NCI-H1105 (cell line): ENCODE data around the gene PRDX2.

Experiments used
- DNase-seq: peaks from one replicate; lab custom pipeline; 2025; lab: John Stamatoyannopoulos, UW

PRDX2 gene

GRCh38 chr19:12779162-12779993 lies 22.2 kb downstream of the PRDX2 start:
- peak; percentile 20 for DNase-seq

DNA sequence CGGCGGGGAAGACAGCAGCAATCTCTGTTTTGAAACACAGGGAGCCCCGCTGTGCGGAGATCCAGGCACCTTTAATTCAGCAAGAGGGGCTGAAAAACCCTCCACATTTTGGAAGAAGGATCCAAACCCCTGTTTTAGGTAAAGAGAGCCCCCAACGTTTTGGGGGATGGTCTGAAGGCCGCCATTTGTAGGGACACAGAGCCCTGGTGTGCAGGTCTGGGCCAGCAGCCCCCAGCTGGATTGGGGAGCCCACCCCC lies 22.8 kb downstream of the PRDX2 start:
- DNase-seq = no peak

DNA sequence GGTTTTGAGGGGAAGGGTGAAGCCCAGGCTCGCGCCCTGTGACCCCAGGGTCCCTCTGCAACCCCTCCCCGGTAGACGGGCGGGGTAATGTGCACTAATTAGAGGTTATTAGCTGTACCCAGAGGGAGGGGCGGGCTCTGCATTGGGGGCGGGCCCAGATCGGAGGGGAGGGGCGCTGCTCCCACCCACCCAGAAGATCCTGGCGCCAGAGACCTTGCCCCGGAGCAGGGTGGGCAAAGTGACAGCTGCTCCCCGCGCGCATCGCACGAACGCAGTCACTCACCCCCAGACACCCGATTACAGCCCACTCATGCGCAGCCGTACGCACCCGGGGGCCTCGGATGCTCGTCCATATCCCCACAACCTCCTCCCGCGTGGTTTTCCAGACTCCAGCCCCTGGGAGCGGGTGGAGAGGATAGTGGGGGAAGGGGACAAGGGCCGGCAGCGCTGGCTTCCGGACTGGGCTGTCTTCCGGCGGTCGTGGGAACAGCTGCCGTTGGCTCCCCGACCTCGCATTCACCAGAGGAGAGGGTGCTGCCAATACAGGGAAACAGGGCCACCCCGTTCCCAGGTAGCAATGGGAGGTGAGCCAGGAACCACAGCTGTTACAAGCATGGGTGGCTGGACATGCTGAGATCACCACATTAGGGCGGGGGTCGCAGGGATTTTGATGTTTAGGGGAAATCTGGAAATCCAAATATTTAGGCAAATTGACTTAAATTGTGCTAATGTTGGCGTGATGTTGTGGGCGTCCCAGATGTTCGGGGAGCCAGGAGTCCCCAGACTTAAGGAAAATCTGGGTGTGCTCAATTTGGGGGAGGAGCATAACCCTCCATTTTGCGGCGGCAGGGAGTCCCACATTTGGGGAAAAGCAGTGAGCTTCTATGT lies 23.3 kb downstream of the PRDX2 start:
- DNase-seq = peak; percentile 85

GRCh38 chr19:12777217-12778016 lies 24.2 kb downstream of the PRDX2 start:
- peak; percentile 74 for DNase-seq

GRCh38 chr19:12774588-12775555 lies 26.7 kb downstream of the PRDX2 start, which contains the start of gene HOOK2:
Gene HOOK2, minus strand, starts transcription at chr19:12775552. Its CDS starts 103 bp downstream, at chr19:12775449.
- peak; percentile 95 for DNase-seq

GRCh38 chr19:12773571-12773970 lies 28.0 kb downstream of the PRDX2 start:
- no peak for DNase-seq

DNA sequence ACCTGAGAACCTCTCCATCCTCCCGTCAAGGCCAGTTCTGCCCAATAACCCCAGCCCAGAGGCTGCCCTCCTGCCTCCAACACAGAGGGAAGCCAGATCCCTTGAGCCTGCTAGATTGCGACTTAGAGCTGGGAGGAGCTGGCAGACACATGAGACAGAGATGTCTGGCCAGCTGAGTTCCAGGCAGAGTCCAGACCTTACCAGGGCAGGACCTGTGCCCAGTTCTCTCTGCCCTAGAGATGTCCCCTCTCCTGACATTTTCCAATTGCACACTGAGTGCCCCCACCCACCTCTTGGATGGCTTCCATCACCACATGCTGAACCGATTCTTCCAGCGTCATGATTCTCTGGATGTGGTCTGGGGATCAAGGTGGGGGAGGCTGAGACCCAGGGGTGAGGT lies 29.3 kb downstream of the PRDX2 start:
- no peak for DNase-seq

- no peak for DNase-seq
These were observed 30.7 kb downstream of the PRDX2 start for GRCh38 chr19:12770922-12771321.

- no peak for DNase-seq
These were observed 31.9 kb downstream of the PRDX2 start for GRCh38 chr19:12769689-12770088.

- no peak for DNase-seq
These were observed 33.9 kb downstream of the PRDX2 start for GRCh38 chr19:12767666-12768065.

- no peak for DNase-seq
These were observed 34.5 kb downstream of the PRDX2 start for GRCh38 chr19:12767150-12767549.

- DNase-seq = no peak
These were observed 35.5 kb downstream of the PRDX2 start for GRCh38 chr19:12766051-12766521.

DNA sequence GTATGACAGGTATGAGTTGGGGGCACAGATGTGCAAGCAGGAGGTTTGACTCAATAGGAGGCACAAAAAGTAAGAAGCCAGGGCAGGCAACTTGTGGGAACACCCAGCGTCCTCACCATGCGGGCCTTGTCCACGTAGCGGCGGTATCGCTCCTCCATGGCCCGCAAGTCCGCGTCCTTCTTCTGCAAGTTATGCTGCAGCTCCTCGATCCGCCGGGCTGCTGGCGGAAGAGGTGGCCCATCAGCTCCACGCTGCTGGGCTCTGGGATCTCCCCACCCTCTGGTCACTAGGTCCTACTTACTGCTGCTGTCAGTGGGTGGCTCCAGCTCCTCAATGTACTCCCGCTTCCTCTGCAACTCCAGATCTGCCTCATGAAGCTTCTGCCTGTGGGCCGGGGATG lies 36.9 kb downstream of the PRDX2 start:
- no peak for DNase-seq

DNA sequence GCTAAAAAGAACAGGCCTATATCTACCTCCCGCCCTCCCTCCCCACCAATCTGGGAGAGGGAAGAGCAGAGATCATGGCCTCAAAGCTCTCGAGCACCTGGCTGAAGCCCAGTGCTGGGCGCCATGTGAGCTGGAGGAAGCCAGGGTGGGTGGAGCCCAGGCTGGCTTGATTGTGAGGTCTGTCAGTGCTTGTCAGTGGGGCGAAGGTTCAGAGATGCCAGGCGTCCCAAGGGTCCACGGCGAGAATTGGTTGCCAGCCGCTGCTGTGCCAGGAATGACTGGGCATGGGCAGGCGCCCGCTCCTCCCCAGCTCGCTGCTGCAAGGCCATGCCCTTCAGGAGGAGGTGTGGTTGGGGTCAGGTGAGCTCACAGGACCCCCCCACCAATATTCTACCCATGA lies 38.5 kb downstream of the PRDX2 start:
- DNase-seq = no peak

DNA sequence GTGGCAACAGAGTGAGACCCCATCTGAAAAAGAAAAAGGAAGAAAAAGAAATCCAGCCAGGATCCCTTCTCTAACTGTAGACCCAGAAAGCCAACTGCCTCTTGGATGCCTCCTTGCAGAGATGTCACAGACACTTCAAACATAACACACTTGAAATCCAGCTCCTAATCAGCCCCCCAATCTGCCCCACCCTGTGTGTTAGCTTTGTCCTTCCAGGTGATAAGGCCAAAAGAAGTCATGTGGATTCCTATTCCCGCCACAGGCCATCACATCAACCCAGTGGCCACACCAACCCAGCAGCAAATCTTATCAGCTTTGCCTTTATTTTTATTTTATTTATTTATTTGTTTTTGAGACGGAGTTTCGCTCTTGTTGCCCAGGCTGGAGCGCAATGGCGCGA lies 41.9 kb downstream of the PRDX2 start:
- no peak for DNase-seq

GRCh38 chr19:12757544-12758274 lies 43.9 kb downstream of the PRDX2 start:
- peak; percentile 65 for DNase-seq

- DNase-seq = no peak
These were observed 45.3 kb downstream of the PRDX2 start for GRCh38 chr19:12756150-12756883.

GRCh38 chr19:12754465-12755196 lies 47.0 kb downstream of the PRDX2 start:
- DNase-seq = no peak
